SU-DHL-6 (cell line): ENCODE results near the gene SEZ6L.

Source experiments
- CTCF ChIP-seq: fragments of 200-600 bp; sonication (generic); IDR thresholded peaks from one replicate; pipeline ENCODE4 v1.5.1; 2017; ENCODE audit warnings: antibody characterized with exemption, mild to moderate bottlenecking, low read length, moderate library complexity; ENCODE audit not compliant: insufficient read depth, poor library complexity, severe bottlenecking
- EZH2phosphoT487 ChIP-seq: fragments of 200-600 bp; sonication (generic), shearing (Covaris generic); conservative IDR thresholded peaks from 2 replicates; pipeline ENCODE4 v1.6.1; 2018; ENCODE audit warnings: mild to moderate bottlenecking, antibody characterized with exemption, low read length, moderate library complexity, mixed read lengths

GRCh38 chr22:26324150-26324549 lies 154.9 kb downstream of the SEZ6L start:
- TF ChIP-seq CTCF (no peak), EZH2phosphoT487 (no peak)
